Loucy (cell line): ENCODE measurements around the gene PCDHGA9.
"Not testable (repeated sequence)": the region's sequence is repeated elsewhere in the genome, so short reads cannot be mapped to it uniquely, and the experiment has no call there.

Experiments
- H2AFZ ChIP-seq: fragments of 200-600 bp; sonication (generic); 2 replicates; pipeline ENCODE4 v1.6.0; 2016; ENCODE audit warnings: antibody characterized with exemption, mild to moderate bottlenecking, low read length, moderate library complexity
- H3F3A ChIP-seq: fragments of 200-600 bp; 2 replicates; pipeline ENCODE4 v1.6.0; 2016; ENCODE audit warnings: antibody characterized with exemption, low read depth, mild to moderate bottlenecking
- H3K27me3 ChIP-seq: fragments of 200-600 bp; sonication (generic); 2 replicates; pipeline ENCODE4 v1.6.1; 2014; ENCODE audit warnings: low read length, mild to moderate bottlenecking; ENCODE audit not compliant: insufficient read depth, poor library complexity, severe bottlenecking
- H3K36me3 ChIP-seq: fragments of 200-600 bp; sonication (generic); 2 replicates; pipeline ENCODE4 v1.6.1; 2016; ENCODE audit warnings: low read length; ENCODE audit not compliant: insufficient read depth
- H3K4me1 ChIP-seq: fragments of 200-600 bp; sonication (generic); 2 replicates; pipeline ENCODE4 v1.5.1; 2014; ENCODE audit warnings: low read length, mild to moderate bottlenecking; ENCODE audit not compliant: insufficient read depth, poor library complexity, severe bottlenecking
- H3K4me2 ChIP-seq: fragments of 200-600 bp; sonication (generic); 2 replicates; pipeline ENCODE4 v1.6.0; 2014; ENCODE audit warnings: antibody characterized with exemption, low read length, low read depth, mild to moderate bottlenecking; ENCODE audit not compliant: poor library complexity, severe bottlenecking
- H3K4me3 ChIP-seq: fragments of 200-600 bp; sonication (generic); 2 replicates; pipeline ENCODE4 v1.5.1; 2014; ENCODE audit warnings: low read length, mild to moderate bottlenecking, mixed read lengths; ENCODE audit not compliant: poor library complexity, severe bottlenecking
- H3K79me2 ChIP-seq: fragments of 200-600 bp; sonication (generic); 2 replicates; pipeline ENCODE4 v1.6.1; 2014; ENCODE audit warnings: low read length; ENCODE audit not compliant: insufficient read depth
- H3K9ac ChIP-seq: fragments of 200-600 bp; sonication (generic); 2 replicates; pipeline ENCODE4 v1.6.0; 2014; ENCODE audit warnings: mild to moderate bottlenecking, low read depth, low read length, moderate library complexity; ENCODE audit not compliant: poor library complexity, severe bottlenecking
- H3K9me2 ChIP-seq: fragments of 200-600 bp; sonication (generic); replicated peaks from 2 replicates; pipeline ENCODE4 v1.6.1; 2016; ENCODE audit warnings: low read depth, low read length, mixed read lengths
- H3K9me3 ChIP-seq: fragments of 200-600 bp; sonication (generic); 2 replicates; pipeline ENCODE4 v1.6.1; 2014; ENCODE audit warnings: mild to moderate bottlenecking, antibody characterized with exemption, low read length, low read depth; ENCODE audit not compliant: insufficient read depth
- H4K20me1 ChIP-seq: fragments of 200-600 bp; sonication (generic); 2 replicates; pipeline ENCODE4 v1.6.0; 2014; ENCODE audit warnings: antibody characterized with exemption, low read length, mild to moderate bottlenecking; ENCODE audit not compliant: insufficient read depth, poor library complexity, severe bottlenecking
- CTCF ChIP-seq: fragments of 200-600 bp; sonication (generic); conservative IDR thresholded peaks from 2 replicates; pipeline ENCODE4 v1.5.1; 2014; ENCODE audit warnings: mild to moderate bottlenecking, antibody characterized with exemption, low read length
- EZH2phosphoT487 ChIP-seq: fragments of 200-600 bp; IDR thresholded peaks from 2 replicates; pipeline ENCODE4 v1.6.1; 2018; ENCODE audit warnings: antibody characterized with exemption, mild to moderate bottlenecking, moderate library complexity, borderline replicate concordance

PCDHGA9 gene

GRCh38 chr5:141393267-141393666 lies 9.3 kb upstream of the PCDHGA9 start:
- Histone ChIP-seq H3K9me3 (no peaks in the 10 kb centered on the region), H3K9me2 (no peaks in the 10 kb centered on the region), H3K36me3 (no peaks in the 10 kb centered on the region), H4K20me1 (no peaks in the 10 kb centered on the region), H3K79me2 (no peaks in the 10 kb centered on the region), H3K4me2 (no peak overlapping the region), H3F3A (no peaks in the 10 kb centered on the region), H3K4me3 (no peak overlapping the region), H2AFZ (no peak overlapping the region), H3K4me1 (no peaks in the 10 kb centered on the region), H3K27me3 (no peaks in the 10 kb centered on the region), H3K9ac (no peak overlapping the region)
- TF ChIP-seq EZH2phosphoT487 (no peak), CTCF (no peak)

DNA sequence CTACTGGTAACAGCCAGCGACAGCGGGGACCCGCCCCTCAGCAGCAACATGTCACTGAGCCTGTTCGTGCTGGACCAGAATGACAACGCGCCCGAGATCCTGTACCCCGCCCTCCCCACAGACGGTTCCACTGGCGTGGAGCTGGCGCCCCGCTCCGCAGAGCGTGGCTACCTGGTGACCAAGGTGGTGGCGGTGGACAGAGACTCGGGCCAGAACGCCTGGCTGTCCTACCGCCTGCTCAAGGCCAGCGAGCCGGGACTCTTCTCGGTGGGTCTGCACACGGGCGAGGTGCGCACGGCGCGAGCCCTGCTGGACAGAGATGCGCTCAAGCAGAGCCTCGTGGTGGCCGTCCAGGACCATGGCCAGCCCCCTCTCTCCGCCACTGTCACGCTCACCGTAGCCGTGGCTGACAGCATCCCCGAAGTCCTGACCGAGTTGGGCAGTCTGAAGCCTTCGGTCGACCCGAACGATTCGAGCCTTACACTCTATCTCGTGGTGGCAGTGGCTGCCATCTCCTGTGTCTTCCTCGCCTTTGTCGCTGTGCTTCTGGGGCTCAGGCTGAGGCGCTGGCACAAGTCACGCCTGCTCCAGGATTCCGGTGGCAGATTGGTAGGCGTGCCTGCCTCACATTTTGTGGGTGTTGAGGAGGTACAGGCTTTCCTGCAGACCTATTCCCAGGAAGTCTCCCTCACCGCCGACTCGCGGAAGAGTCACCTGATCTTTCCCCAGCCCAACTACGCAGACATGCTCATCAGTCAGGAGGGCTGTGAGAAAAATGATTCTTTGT lies 8.0 kb upstream of the PCDHGA9 start:
- not testable (repeated sequence) for H3K36me3 ChIP-seq, H3K9me2 ChIP-seq, H3K9ac ChIP-seq, H3K79me2 ChIP-seq, H3K4me1 ChIP-seq, H2AFZ ChIP-seq, H4K20me1 ChIP-seq, H3K27me3 ChIP-seq, H3K9me3 ChIP-seq, H3K4me2 ChIP-seq, H3K4me3 ChIP-seq, H3F3A ChIP-seq

GRCh38 chr5:141397756-141398551 lies 4.6 kb upstream of the PCDHGA9 start, which contains the start of gene PCDHGB5:
TSS of gene PCDHGB5 (plus strand) at chr5:141397947. CDS start at chr5:141398128, 181 bp downstream.
- not testable (repeated sequence) for H3K79me2 ChIP-seq, H3F3A ChIP-seq, H3K9ac ChIP-seq, H3K4me1 ChIP-seq, H3K9me3 ChIP-seq, H4K20me1 ChIP-seq, H3K9me2 ChIP-seq, H3K27me3 ChIP-seq, H3K4me2 ChIP-seq, H3K36me3 ChIP-seq, H2AFZ ChIP-seq, H3K4me3 ChIP-seq
- 0 out of 2 replicates have a peak, but pooled peaks have one; percentile 8 for TF ChIP-seq CTCF
